CD4-positive, alpha-beta T cell treated with Interleukin-17A for 1 hour (primary cell): ENCODE data around the gene FNBP1L.

Experiments
- DNase-seq: peaks from one replicate; pipeline ENCODE4 v3.0.0-alpha.2; 2020

FNBP1L gene

DNA sequence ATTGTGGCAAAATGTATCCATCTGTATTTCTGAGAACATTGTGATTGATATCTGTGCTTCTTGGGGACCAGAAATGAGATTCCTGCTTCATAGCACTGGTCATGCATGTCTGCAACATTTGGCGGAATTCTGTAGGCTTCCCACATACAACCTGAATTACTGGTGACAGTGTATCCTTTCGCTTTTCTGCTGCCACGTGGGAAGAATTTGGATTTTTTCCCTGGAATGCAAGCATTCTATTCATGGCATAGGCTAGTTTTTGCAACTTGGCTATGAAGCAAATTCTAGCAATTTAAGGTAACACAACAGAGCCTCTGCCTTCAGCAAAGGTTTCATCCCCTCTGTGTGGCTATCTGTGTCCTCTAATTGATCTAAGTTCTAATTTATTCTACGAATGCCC, 147.8 kb downstream of the FNBP1L start:
- DNase-seq, result no peak

GRCh38 chr1:93596329-93597089, 148.6 kb downstream of the FNBP1L start:
- DNase-seq, result no peak

- no peak for DNase-seq
Observed at GRCh38 chr1:93597709-93598108, 149.8 kb downstream of the FNBP1L start.

DNA sequence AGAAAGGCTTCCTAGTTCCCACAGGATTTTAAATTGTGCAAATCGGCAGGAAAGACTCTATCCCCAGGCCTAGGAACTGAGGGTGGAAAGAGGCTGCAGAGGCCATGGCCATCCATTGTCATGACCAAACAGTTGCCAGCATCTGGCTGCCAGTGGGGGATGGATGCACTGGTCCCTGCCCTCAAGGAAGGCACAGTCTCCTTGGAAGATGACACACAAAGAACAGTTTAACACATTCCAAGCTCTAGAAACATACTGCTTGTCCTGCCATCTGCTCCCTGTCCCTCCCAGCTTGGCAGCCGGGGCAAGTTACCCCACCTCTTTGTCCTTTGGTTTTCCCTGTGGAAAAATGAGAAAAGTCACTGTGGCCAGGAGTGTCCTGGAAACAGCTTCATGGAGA, 150.5 kb downstream of the FNBP1L start:
- DNase-seq, result no peak

DNA sequence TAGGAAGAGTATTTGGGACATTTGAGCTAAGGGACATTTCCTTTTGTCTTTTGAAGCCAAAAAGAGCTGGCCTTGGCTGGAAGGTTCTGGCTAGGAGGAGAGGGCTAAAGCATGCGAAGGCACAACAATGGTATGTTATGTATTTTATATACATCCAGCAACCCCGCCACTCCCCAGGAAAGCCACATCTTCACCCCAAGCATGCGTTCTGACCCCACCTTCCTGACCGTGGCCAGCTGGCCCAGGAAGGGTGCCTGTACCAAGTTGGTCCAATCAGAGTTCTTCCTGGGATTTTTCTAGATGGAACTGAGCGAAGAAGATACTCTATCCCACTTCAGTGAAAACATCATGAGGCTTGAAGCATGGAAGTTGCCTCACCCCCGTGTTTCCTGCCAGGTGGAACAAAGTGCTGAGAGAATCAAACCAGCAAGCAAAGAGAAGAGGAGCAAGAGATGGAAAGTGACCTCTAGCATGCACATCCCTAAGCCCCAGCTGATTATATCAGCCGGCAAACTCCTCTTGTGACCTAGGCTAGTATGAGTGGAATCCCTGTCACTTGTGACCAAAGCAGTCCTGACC, 151.0 kb downstream of the FNBP1L start:
- no peak for DNase-seq

DNA sequence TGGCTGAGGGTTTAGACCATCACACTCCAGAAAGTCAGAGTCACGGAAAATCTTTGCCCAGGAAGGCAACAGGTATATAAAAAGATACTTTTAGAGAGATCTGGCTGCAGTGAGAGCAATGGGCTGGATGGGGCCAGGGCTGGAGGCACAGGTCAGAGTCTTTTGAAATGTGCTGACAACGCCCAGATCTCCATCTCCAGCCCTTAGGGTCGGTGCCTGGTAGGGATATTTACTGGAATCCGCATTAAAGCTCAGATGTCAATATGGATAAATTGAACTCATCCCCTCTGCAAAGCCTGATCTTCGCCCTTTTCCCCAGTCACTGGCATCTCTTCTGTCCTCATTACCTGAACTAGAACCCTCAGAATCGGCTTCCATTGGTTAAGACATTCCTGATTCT, 151.6 kb downstream of the FNBP1L start:
- DNase-seq, result no peak

DNA sequence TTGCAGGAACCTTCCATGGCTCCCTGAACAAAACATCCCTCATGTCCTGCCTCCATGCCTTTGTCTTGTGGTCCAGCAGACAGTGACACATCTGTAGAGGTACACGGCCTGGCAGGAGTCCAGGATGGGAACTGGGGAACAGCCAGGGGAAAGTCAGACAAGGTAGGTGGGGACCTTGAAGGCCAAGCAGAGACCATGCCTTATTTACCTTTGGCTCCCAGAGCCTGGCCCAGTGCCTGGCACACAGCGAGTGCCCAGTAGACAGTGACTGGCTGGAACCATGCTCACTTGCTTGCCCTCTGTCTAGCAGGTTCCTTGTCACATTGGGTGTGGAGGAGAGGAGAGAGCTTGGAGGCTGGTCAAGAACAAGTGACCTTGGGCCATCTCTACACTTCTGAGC, 152.7 kb downstream of the FNBP1L start:
- no peak for DNase-seq

DNA sequence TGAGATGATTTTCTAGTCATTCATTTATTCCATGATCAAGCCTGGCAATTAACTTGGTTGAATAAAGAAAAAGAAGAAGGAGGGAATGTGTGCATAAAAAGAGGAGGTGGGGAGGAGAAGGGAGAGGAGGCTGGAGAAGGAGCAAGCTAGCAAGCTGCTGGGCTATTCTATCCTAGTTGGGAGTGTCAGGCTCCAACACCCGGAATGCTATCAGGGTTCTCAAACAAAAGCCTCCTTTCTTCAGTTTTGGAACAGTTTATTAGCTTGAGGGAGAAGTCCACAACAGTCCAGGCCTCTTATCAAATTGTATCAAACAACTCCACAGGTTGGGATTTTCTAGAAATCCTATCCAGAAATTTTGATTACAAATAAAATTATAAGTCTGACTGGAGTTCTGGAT, 153.8 kb downstream of the FNBP1L start:
- DNase-seq, result no peak

- no peak for DNase-seq
Observed at GRCh38 chr1:93602101-93602500, 154.2 kb downstream of the FNBP1L start.

- no peak for DNase-seq
Observed at GRCh38 chr1:93603106-93603505, 155.2 kb downstream of the FNBP1L start.

- DNase-seq, result no peak
Observed at GRCh38 chr1:93603601-93604000, 155.7 kb downstream of the FNBP1L start.
